Measurements from ENCODE around the gene PSENEN.

Gene PSENEN

DNA sequence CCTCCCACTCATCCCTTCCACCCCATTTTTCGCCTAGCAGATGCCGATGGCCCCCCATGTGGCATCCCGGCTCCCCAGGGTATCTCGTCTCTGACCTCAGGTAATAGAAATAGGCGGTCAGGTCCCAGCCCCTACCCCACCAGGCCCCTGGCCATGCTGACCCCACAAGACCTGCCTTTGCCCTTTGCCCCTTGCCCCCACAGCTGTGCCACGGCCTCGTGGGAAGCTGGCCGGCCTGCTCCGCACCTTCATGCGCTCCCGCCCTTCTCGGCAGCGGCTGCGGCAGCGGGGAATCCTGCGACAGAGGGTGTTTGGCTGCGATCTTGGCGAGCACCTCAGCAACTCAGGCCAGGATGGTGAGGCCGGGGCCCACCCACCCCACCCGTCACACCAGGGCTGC is 35.3 kb downstream of the PSENEN start:
- DNase-seq (ENCODE audit: low read depth) = no peak
- TF ChIP-seq, protein P1, sequence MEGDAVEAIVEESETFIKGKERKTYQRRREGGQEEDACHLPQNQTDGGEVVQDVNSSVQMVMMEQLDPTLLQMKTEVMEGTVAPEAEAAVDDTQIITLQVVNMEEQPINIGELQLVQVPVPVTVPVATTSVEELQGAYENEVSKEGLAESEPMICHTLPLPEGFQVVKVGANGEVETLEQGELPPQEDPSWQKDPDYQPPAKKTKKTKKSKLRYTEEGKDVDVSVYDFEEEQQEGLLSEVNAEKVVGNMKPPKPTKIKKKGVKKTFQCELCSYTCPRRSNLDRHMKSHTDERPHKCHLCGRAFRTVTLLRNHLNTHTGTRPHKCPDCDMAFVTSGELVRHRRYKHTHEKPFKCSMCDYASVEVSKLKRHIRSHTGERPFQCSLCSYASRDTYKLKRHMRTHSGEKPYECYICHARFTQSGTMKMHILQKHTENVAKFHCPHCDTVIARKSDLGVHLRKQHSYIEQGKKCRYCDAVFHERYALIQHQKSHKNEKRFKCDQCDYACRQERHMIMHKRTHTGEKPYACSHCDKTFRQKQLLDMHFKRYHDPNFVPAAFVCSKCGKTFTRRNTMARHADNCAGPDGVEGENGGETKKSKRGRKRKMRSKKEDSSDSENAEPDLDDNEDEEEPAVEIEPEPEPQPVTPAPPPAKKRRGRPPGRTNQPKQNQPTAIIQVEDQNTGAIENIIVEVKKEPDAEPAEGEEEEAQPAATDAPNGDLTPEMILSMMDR (conservative IDR thresholded peaks at IDR 0.05; ENCODE audit: control insufficient read depth, insufficient read depth, low read depth, low read length) = no peak
- no peak overlapping the region for H3K4me3 ChIP-seq (ENCODE audit: control insufficient read depth, low read depth, low read length)

DNA sequence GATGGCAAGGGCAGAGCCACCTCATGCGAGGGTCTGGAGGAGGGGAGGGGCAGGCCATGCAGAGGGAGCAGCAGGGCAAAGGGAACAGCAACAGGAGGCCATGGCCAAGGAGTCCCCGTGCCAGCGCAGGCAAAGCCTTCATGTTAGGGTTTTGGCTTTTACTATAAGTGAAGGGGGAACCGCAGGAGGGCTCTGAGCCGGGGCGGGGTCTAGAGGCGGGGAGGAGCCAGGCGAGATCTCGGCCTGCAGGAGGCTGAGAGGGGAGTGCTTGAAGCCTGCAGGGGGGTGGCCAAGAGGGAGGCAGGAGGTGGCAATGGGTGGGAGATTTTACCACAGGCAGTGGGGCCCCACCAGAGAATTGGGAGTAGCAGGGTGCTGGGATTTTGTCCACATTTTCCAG is 36.2 kb downstream of the PSENEN start:
- TF ChIP-seq, protein P1 (conservative IDR thresholded peaks at IDR 0.05; ENCODE audit: control insufficient read depth, insufficient read depth, low read depth, low read length) = no peak
- DNase-seq (ENCODE audit: low read depth) = no peak
- H3K4me3 ChIP-seq (ENCODE audit: control insufficient read depth, low read depth, low read length) = no peak overlapping the region

DNA sequence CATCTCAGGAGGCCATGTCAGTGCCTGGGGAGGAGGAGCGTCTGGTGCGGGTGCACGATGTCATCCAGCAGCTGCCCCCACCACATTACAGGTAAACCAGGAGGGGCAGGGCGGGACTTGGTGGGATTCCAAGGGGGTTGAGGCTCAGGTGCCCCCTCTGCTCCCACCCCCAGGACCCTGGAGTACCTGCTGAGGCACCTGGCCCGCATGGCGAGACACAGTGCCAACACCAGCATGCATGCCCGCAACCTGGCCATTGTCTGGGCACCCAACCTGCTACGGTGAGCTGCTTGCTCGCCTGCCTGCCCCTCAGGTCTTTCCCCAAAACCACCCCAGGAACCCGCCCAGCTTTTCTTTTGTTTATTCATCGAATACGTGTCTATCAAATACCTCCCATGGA is 37.1 kb downstream of the PSENEN start:
- H3K4me3 ChIP-seq (ENCODE audit: control insufficient read depth, low read depth, low read length) = no peak overlapping the region
- no peak for DNase-seq (ENCODE audit: low read depth)
- TF ChIP-seq, protein P1 (conservative IDR thresholded peaks at IDR 0.05; ENCODE audit: control insufficient read depth, insufficient read depth, low read depth, low read length) = no peak

DNA sequence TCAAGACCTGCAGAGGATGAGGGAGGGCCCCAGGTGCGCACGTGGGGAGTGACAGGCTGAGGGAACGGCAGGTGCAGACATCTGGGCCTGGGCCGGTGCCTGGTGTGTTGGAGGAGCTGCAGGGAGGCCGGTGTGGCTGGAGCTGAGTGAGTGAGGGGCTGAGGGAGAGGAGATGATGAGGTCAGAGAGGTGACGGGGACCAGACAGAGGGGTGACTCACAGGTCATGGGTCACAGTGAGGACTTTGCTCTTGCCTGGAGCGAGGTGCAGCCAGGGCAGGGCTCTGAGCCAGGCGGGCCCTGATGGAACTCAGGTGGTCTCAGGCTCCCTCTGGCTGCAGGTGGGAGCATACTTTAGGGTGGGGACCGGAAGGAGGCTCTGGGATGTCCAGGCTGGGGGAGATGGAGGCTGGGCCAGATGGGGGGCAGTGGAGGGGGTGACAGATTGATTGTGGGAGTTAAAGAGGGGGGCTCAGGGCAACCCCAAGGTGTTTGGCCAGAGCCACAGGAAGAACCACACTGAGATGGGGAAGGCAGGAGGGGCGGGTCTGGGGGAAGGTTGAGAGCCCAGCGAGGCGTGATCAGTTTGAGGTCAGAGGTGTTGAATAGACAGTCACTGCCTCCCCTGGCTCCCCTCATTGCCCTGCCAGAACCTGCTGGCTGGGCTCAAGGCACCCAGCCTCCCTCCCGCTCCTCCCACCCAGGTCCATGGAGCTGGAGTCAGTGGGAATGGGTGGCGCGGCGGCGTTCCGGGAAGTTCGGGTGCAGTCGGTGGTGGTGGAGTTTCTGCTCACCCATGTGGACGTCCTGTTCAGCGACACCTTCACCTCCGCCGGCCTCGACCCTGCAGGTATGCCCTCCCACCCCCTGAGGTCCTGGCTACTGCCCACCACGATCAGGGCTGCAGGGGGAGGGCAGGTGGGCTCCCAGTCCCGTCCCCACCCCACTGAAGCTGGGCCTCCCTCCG is 38.3 kb downstream of the PSENEN start:
- H3K4me3 ChIP-seq (ENCODE audit: control insufficient read depth, low read depth, low read length) = no peak overlapping the region
- TF ChIP-seq, protein P1 (conservative IDR thresholded peaks at IDR 0.05; ENCODE audit: control insufficient read depth, insufficient read depth, low read depth, low read length) = no peak
- DNase-seq (ENCODE audit: low read depth) = no peak

DNA sequence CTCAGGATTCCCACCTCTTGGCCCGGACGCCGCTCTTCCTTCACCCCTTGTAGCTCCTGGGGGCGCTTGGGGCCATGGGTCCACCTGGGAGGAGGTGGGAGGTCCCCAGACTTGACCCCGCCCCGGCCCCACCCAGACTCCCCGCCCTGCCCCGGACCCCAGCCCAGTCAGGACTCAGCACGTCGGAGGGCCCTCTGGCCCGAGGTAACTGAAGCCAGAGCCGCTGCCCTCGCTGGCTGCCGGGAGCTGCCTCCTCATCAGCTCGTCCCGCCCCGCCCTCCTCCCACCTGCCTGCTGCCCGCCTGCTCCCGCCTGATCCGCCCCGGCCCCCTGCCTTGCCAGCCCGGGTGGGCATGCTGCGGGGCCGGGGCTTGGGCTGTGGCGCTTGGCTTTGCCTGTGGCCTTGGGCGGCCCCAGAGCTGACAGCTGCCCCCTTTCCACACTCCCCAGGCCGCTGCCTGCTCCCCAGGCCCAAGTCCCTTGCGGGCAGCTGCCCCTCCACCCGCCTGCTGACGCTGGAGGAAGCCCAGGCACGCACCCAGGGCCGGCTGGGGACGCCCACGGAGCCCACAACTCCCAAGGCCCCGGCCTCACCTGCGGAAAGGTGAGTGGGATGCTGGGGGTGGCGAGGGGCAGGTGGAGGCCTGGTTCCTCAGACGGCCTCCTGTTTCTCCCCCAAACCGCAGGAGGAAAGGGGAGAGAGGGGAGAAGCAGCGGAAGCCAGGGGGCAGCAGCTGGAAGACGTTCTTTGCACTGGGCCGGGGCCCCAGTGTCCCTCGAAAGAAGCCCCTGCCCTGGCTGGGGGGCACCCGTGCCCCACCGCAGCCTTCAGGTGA is 39.3 kb downstream of the PSENEN start:
- TF ChIP-seq, protein P1 (conservative IDR thresholded peaks at IDR 0.05; ENCODE audit: control insufficient read depth, insufficient read depth, low read depth, low read length) = no peak

DNA sequence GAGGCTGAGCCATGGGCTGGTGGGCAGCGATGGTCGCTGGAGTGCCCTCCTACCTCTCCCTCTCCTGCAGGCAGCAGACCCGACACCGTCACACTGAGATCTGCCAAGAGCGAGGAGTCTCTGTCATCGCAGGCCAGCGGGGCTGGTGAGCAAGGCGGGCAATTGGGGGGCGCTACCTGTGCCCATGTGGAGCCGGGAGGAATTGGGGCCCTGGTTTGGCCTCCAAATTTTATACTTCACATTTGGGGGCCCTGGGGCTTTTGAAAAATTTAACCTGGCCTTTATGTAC is 39.8 kb downstream of the PSENEN start:
- DNase-seq (ENCODE audit: low read depth) = no peak
- TF ChIP-seq, protein P1 (conservative IDR thresholded peaks at IDR 0.05; ENCODE audit: control insufficient read depth, insufficient read depth, low read depth, low read length) = no peak
- H3K4me3 ChIP-seq (ENCODE audit: control insufficient read depth, low read depth, low read length) = no peak overlapping the region

More for the DNA sequence above, 39.3 kb downstream of the PSENEN start:
- no peak overlapping the region for H3K4me3 ChIP-seq (ENCODE audit: control insufficient read depth, low read depth, low read length)
- no peak for DNase-seq (ENCODE audit: low read depth)
